ENCODE results near the gene CELF5.

CELF5 gene

DNA sequence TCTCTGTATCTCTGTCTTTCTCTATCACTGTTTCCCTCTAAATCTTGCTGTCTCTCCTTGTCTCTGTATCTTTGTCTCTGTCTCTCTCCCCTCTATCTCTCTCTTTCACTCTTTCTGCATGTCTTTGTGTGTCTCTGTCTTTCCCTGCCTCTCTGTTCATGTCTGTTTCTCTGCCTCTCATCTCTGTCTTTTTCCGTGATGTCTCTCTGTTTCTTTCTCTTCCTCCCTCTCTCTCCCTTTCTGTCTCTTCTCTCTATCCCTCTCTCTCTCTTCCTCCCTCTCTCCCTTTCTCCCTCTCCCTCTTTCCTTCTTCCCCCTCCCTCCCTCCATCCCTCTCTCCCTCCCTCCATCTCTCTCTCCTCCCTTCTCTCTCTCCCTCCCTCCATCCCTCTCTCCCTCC is 85.3 kb downstream of the CELF5 start:
- no peak overlapping the region for H3K4ac ChIP-seq (ENCODE audit: low read length)

DNA sequence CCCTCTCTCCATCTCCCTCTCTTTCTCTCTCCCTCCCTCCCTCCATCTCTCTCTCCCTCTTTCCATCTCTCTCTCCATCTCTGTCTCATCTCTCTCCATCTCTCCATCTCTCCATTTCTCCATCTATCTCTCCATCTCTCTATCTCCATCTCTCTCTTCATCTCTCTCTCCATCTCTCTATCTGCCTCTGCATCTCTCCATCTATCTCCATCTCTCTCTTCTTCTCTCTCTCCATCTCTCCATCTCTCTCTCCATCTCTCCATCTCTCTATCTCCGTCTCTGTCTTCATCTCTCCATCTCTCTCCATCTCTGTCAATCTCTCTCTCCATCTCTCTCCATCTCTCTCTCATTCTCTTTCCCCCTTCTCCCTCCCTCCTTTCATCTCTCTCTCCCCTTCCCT is 85.8 kb downstream of the CELF5 start:
- H3K18ac ChIP-seq (ENCODE audit: low read length) = no peak overlapping the region
- WGBS, 2 donors (ENCODE audit: extremely low coverage in 2 of 2, insufficient read length in 2 of 2, insufficient replicate concordance in 1 of 2) = 100% methylated on average over 1 of the region's 1 CpG
- H3K9me3 ChIP-seq (replicated peaks in 1 of 2; ENCODE audit: control insufficient read depth in 2 of 2, insufficient read depth in 1 of 2, low read depth in 1 of 2, low read length in 2 of 2) = peaks cover 0 to 3% of the 10 kb centered on the region in 2 donors
- no peak overlapping the region for H3K27ac ChIP-seq (replicated peaks; ENCODE audit: low read length)
- no peak overlapping the region for H2BK120ac ChIP-seq (ENCODE audit: low read depth, low read length)
- H2AFZ ChIP-seq (ENCODE audit: low read length) = no peak overlapping the region
- H3K79me1 ChIP-seq (ENCODE audit: low read depth, low read length) = no peaks in the 10 kb centered on the region
- H4K8ac ChIP-seq (ENCODE audit: low read depth, low read length) = no peak overlapping the region
- H3K4me2 ChIP-seq (ENCODE audit: insufficient read depth, low read length, poor library complexity, severe bottlenecking) = no peak overlapping the region
- no peak overlapping the region for H3K9ac ChIP-seq (ENCODE audit: low read depth, low read length, poor library complexity)
- H2AK5ac ChIP-seq (ENCODE audit: low read depth, low read length) = no peak overlapping the region
- H4K91ac ChIP-seq (ENCODE audit: low read depth, low read length, poor library complexity) = no peak overlapping the region
- no peak overlapping the region for H3K4ac ChIP-seq (ENCODE audit: low read length)
- H2BK12ac ChIP-seq (ENCODE audit: low read length) = no peak overlapping the region
- H3K4me3 ChIP-seq (ENCODE audit: low read length in 2 of 2) = no peak overlapping the region
- DNase-seq (ENCODE audit: low spot score) = no peak
- H2BK15ac ChIP-seq (ENCODE audit: low read length) = no peak overlapping the region
- H3K36me3 ChIP-seq (replicated peaks in 1 of 2; ENCODE audit: control insufficient read depth in 2 of 2, insufficient read depth in 2 of 2, low read length in 2 of 2) = no peaks in the 10 kb centered on the region
- H3K27me3 ChIP-seq (ENCODE audit: control insufficient read depth in 3 of 3, insufficient read depth in 3 of 3, low read depth in 1 of 3, low read length in 3 of 3) = peaks cover 0 to 12% (median 0%) of the 10 kb centered on the region in 3 experiments
- H3K14ac ChIP-seq (ENCODE audit: low read length) = no peak overlapping the region
- no peak overlapping the region for H2BK5ac ChIP-seq (ENCODE audit: low read length)
- no peak overlapping the region for H3K23ac ChIP-seq (ENCODE audit: low read depth, low read length, poor library complexity)
- H3K4me1 ChIP-seq (ENCODE audit: control insufficient read depth in 2 of 2, insufficient read depth in 1 of 2, low read depth in 1 of 2, low read length in 2 of 2) = no peaks in the 10 kb centered on the region

More for the DNA sequence above, 85.3 kb downstream of the CELF5 start:
- H4K91ac ChIP-seq (ENCODE audit: low read depth, low read length, poor library complexity) = no peak overlapping the region
- peaks cover 0 to 3% of the 10 kb centered on the region in 2 donors for H3K9me3 ChIP-seq (replicated peaks in 1 of 2; ENCODE audit: control insufficient read depth in 2 of 2, insufficient read depth in 1 of 2, low read depth in 1 of 2, low read length in 2 of 2)
- WGBS, 2 donors (ENCODE audit: extremely low coverage in 2 of 2, insufficient read length in 2 of 2, insufficient replicate concordance in 1 of 2) = no CpG with 5 or more reads among the region's 1 CpG
- H4K8ac ChIP-seq (ENCODE audit: low read depth, low read length) = no peak overlapping the region
- no peak overlapping the region for H3K23ac ChIP-seq (ENCODE audit: low read depth, low read length, poor library complexity)
- H3K4me1 ChIP-seq (ENCODE audit: control insufficient read depth in 2 of 2, insufficient read depth in 1 of 2, low read depth in 1 of 2, low read length in 2 of 2) = no peaks in the 10 kb centered on the region
- H3K27me3 ChIP-seq (ENCODE audit: control insufficient read depth in 3 of 3, insufficient read depth in 3 of 3, low read depth in 1 of 3, low read length in 3 of 3) = peaks cover 0 to 12% (median 0%) of the 10 kb centered on the region in 3 experiments
- no peak overlapping the region for H3K4me2 ChIP-seq (ENCODE audit: insufficient read depth, low read length, poor library complexity, severe bottlenecking)
- no peak overlapping the region for H3K4me3 ChIP-seq (ENCODE audit: low read length in 2 of 2)
- no peak overlapping the region for H2AK5ac ChIP-seq (ENCODE audit: low read depth, low read length)
- H2BK120ac ChIP-seq (ENCODE audit: low read depth, low read length) = no peak overlapping the region
- H2BK12ac ChIP-seq (ENCODE audit: low read length) = no peak overlapping the region
- H3K36me3 ChIP-seq (replicated peaks in 1 of 2; ENCODE audit: control insufficient read depth in 2 of 2, insufficient read depth in 2 of 2, low read length in 2 of 2) = no peaks in the 10 kb centered on the region
- H2BK5ac ChIP-seq (ENCODE audit: low read length) = no peak overlapping the region
- H3K27ac ChIP-seq (replicated peaks; ENCODE audit: low read length) = no peak overlapping the region
- no peaks in the 10 kb centered on the region for H3K79me1 ChIP-seq (ENCODE audit: low read depth, low read length)
- no peak for DNase-seq (ENCODE audit: low spot score)
- no peak overlapping the region for H3K18ac ChIP-seq (ENCODE audit: low read length)
- no peak overlapping the region for H2AFZ ChIP-seq (ENCODE audit: low read length)
- no peak overlapping the region for H2BK15ac ChIP-seq (ENCODE audit: low read length)
- H3K9ac ChIP-seq (ENCODE audit: low read depth, low read length, poor library complexity) = no peak overlapping the region
- H3K14ac ChIP-seq (ENCODE audit: low read length) = no peak overlapping the region

DNA sequence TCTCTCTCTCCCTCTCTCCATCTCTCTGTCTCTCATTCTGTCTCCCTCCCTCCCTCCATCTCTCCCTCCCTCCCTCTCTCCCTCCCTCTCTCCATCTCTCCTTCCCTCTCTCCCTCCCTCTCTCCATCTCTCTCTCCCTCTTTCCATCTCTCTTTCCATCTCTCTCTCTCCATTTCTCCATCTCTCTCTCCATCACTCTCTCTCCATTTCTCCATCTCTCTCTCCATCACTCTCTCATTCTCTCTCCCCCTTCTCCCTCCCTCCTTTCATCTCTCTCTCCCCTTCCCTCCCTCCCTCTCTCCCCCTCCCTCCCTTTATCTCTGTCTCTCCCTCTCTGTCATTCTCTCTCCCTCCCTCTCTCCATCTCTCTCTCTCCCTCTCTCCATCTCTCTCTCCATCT is 86.2 kb downstream of the CELF5 start:
- Histone ChIP-seq H2AFZ (ENCODE audit: low read length) (no peak overlapping the region), H2BK120ac (ENCODE audit: low read depth, low read length) (no peak overlapping the region), H3K27me3 (ENCODE audit: control insufficient read depth in 3 of 3, insufficient read depth in 3 of 3, low read depth in 1 of 3, low read length in 3 of 3) (peaks cover 0 to 12% (median 0%) of the 10 kb centered on the region in 3 experiments), H3K23ac (ENCODE audit: low read depth, low read length, poor library complexity) (no peak overlapping the region), H3K36me3 (replicated peaks in 1 of 2; ENCODE audit: control insufficient read depth in 2 of 2, insufficient read depth in 2 of 2, low read length in 2 of 2) (no peaks in the 10 kb centered on the region), H3K14ac (ENCODE audit: low read length) (no peak overlapping the region), H2AK5ac (ENCODE audit: low read depth, low read length) (no peak overlapping the region), H3K4me1 (ENCODE audit: control insufficient read depth in 2 of 2, insufficient read depth in 1 of 2, low read depth in 1 of 2, low read length in 2 of 2) (no peaks in the 10 kb centered on the region), H2BK15ac (ENCODE audit: low read length) (no peak overlapping the region), H3K4me2 (ENCODE audit: insufficient read depth, low read length, poor library complexity, severe bottlenecking) (no peak overlapping the region), H2BK5ac (ENCODE audit: low read length) (no peak overlapping the region), H3K9me3 (replicated peaks in 1 of 2; ENCODE audit: control insufficient read depth in 2 of 2, insufficient read depth in 1 of 2, low read depth in 1 of 2, low read length in 2 of 2) (peaks cover 0 to 3% of the 10 kb centered on the region in 2 donors), H3K18ac (ENCODE audit: low read length) (no peak overlapping the region), H3K27ac (replicated peaks; ENCODE audit: low read length) (no peak overlapping the region), H3K4ac (ENCODE audit: low read length) (no peak overlapping the region), H2BK12ac (ENCODE audit: low read length) (no peak overlapping the region), H3K4me3 (ENCODE audit: low read length in 2 of 2) (no peak overlapping the region), H4K8ac (ENCODE audit: low read depth, low read length) (no peak overlapping the region), H4K91ac (ENCODE audit: low read depth, low read length, poor library complexity) (no peak overlapping the region), H3K9ac (ENCODE audit: low read depth, low read length, poor library complexity) (no peak overlapping the region), H3K79me1 (ENCODE audit: low read depth, low read length) (no peaks in the 10 kb centered on the region)
- no peak for DNase-seq (ENCODE audit: low spot score)

DNA sequence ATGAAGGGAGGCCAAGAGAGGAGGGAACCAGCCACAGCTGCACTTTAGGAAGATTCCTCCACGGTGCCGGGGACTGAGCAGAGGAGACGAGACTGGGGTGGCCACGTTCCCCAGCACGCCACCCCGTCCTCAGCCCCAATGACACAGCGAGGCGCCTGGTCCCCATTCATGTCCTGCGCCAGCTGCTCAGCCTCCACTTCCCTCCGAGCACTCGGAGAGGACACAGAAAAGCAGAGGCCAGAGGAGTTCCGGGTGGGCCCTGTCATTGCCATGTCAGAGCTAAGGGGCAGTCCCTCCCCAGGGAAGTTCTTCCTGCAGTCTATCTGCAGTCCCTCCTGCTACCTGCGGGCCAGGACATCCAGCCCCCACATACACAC is 88.7 kb downstream of the CELF5 start:
- H2BK120ac ChIP-seq (ENCODE audit: low read depth, low read length) = no peak overlapping the region
- WGBS, 2 donors (ENCODE audit: extremely low coverage in 2 of 2, insufficient read length in 2 of 2, insufficient replicate concordance in 1 of 2) = no CpG with 5 or more reads among the region's 13 CpGs

More for the DNA sequence above, 88.7 kb downstream of the CELF5 start:
- H3K18ac ChIP-seq (ENCODE audit: low read length) = no peak overlapping the region
- no peak overlapping the region for H3K23ac ChIP-seq (ENCODE audit: low read depth, low read length, poor library complexity)
- no peaks in the 10 kb centered on the region for H3K79me1 ChIP-seq (ENCODE audit: low read depth, low read length)
- no peak overlapping the region for H2BK12ac ChIP-seq (ENCODE audit: low read length)
- H3K27ac ChIP-seq (replicated peaks; ENCODE audit: low read length) = no peak overlapping the region
- no peaks in the 10 kb centered on the region for H3K4me1 ChIP-seq (ENCODE audit: control insufficient read depth in 2 of 2, insufficient read depth in 1 of 2, low read depth in 1 of 2, low read length in 2 of 2)
- H2BK5ac ChIP-seq (ENCODE audit: low read length) = no peak overlapping the region
- no peak overlapping the region for H2AK5ac ChIP-seq (ENCODE audit: low read depth, low read length)
- no peak overlapping the region for H3K14ac ChIP-seq (ENCODE audit: low read length)
- no peak for DNase-seq (ENCODE audit: low spot score)
- H3K36me3 ChIP-seq (replicated peaks in 1 of 2; ENCODE audit: control insufficient read depth in 2 of 2, insufficient read depth in 2 of 2, low read length in 2 of 2) = no peaks in the 10 kb centered on the region
- peaks cover 0 to 12% (median 0%) of the 10 kb centered on the region in 3 experiments for H3K27me3 ChIP-seq (ENCODE audit: control insufficient read depth in 3 of 3, insufficient read depth in 3 of 3, low read depth in 1 of 3, low read length in 3 of 3)
- no peak overlapping the region for H3K4me2 ChIP-seq (ENCODE audit: insufficient read depth, low read length, poor library complexity, severe bottlenecking)
- H3K9me3 ChIP-seq (replicated peaks in 1 of 2; ENCODE audit: control insufficient read depth in 2 of 2, insufficient read depth in 1 of 2, low read depth in 1 of 2, low read length in 2 of 2) = peaks cover 0 to under 1% of the 10 kb centered on the region in 2 donors
- H3K4ac ChIP-seq (ENCODE audit: low read length) = no peak overlapping the region
- no peak overlapping the region for H3K9ac ChIP-seq (ENCODE audit: low read depth, low read length, poor library complexity)
- H3K4me3 ChIP-seq (ENCODE audit: low read length in 2 of 2) = no peak overlapping the region
- H2BK15ac ChIP-seq (ENCODE audit: low read length) = no peak overlapping the region
- no peak overlapping the region for H4K8ac ChIP-seq (ENCODE audit: low read depth, low read length)
- H4K91ac ChIP-seq (ENCODE audit: low read depth, low read length, poor library complexity) = peak overlapping the region; percentile 53
- no peak overlapping the region for H2AFZ ChIP-seq (ENCODE audit: low read length)
